Keratinocyte (primary cell): ENCODE results near the gene CBFA2T3.

Experiments
- CTCF ChIP-seq, 3 experiments: IDR thresholded peaks in 1 of 3; conservative IDR thresholded peaks in 1 of 3; optimal IDR thresholded peaks in 1 of 3; 2 replicates in 2 of 3; 3 replicates in 1 of 3; pipeline versions ENCODE3 to v1.5.1; 2011; ENCODE audit warnings: low read length in 3 of 3, mild to moderate bottlenecking in 3 of 3, moderate library complexity in 2 of 3, control low read depth in 1 of 3, inconsistent platforms in 1 of 3; ENCODE audit not compliant: insufficient read depth in 2 of 3; ENCODE audit errors: extremely low read depth in 1 of 3
- EZH2 ChIP-seq: IDR thresholded peaks from one replicate; pipeline ENCODE4 v1.6.1; 2012; ENCODE audit warnings: inconsistent platforms, mild to moderate bottlenecking, low read length, moderate library complexity

GRCh38 chr16:88927661-88928060, 49.3 kb downstream of the CBFA2T3 start:
- TF ChIP-seq CTCF (optimal IDR thresholded peaks at IDR 0.05 in 1 of 3, IDR thresholded peaks at IDR 0.05 in 1 of 3, conservative IDR thresholded peaks at IDR 0.05 in 1 of 3; ENCODE audit: extremely low read depth in 1 of 3, insufficient read depth in 2 of 3, low read length in 3 of 3) (no peak), EZH2 (no peak)
